HG03280 (cell line): ENCODE data around the gene HES1.
"Not testable (repeated sequence)": the region's sequence is repeated elsewhere in the genome, so short reads cannot be mapped to it uniquely, and the experiment has no call there.

Experiments used
- ATAC-seq: cut with Tn5 transposase; IDR thresholded peaks from one replicate; pipeline ENCODE4 v1.9.1; 2021; ENCODE audit warnings: mild to moderate bottlenecking, moderate library complexity; ENCODE audit not compliant: unreplicated experiment

Gene HES1

DNA sequence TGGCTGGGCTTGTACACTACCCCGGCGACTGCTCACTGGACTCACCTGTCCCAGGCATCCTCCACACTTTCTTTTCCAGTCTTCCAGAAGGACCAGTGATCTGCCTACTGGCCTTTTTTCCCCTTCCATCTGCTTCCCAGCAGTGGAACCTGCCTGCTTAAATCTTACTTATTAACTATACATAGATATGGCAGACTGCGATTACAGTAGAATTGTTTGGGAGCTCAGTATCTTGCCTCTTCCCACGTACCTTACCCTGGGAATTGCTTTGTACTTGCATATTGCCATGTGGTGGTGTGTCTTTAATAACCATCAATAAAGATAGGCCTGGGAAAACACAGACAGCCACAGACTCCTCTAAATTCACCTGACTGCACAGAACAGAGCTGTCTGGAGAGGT, 11.8 kb upstream of the HES1 start:
- no peak for ATAC-seq

DNA sequence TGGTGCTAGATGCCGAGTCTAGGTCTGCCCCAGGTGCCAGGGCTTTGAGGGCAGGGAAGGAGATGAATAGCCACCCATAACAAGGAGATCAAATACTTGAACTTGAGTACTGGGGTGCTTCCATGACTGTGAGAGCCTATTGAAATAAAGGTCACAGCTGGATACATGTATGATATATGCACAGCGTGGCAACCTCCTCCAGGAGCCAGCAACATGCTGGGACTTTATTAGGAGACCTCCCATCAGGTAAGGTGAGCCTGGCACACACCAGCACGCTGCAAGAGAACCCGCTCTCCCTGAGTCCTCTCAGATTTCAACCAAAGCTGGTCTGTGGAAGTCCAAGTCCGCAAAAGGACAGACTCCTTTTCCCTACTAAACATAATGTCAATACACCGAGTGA, 10.5 kb upstream of the HES1 start:
- ATAC-seq: no peak

DNA sequence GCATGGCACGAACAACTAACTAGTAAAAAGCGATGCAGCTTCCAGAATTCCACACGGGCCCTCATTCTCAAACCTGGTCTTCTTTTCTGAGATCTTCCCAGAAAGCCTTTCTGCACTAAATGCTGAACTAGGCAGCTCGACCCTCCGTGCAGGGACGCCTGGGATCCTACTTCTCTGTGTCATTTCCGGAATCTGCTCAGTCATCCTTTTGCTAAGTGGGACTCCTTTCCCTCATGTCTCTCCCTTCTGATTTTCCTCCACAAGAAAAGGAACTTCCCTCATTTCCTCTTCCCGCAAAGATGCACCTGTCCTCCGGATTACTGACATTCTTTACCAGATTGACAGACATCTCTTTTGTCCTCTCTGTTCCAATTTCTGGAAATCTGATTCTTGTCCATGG, 9.2 kb upstream of the HES1 start:
- ATAC-seq: no peak

DNA sequence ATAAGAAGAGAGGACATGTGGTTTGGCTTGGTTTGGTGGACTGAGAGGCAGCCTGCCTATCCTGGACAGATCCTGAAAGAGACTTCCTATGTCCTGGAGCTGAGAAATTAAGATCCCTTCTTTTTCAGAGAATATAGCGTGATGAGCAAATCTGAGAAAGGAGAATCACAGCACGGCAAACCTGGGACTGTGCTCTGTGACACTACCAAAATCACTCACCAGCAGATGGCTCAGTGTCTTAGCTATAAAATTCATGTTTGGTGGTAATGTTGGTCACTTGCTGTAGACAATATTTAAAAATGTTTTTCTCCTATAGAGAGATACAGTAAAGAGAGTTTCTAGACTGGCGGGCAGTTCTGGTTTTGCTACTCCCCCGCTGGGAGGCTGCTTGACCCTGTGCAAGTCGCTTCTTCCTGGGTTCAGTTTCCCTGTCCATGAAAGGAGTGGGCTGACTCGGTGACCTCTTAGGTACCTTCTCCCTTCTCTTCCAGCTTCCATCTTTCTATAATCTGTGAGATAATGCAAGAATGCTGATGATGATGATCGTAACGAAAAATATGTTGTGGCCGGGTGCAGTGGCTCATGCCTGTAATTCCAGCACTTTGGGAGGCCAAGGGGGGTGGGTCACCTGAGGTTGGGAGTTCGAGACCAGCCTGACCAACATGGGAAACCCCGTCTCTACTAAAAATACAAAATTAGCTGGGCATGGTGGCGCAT, 7.6 kb upstream of the HES1 start:
- no peak for ATAC-seq

DNA sequence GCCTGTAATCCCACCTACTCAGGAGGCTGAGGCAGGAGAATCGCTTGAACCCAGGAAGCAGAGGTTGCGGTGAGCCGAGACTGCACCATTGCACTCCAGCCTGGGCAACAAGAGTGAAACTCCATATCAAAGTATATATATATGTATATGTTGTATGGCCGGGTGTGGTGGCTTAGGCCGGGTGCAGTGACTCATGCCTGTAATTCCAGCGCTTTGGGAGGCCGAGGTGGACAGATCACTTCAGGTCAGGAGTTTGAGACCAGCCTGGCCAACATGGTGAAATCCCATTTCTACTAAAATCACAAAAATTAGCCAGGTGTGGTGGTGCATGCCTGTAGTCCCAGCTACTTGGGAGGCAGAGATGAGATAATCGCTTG, 7.0 kb upstream of the HES1 start:
- ATAC-seq: not testable (repeated sequence)

DNA sequence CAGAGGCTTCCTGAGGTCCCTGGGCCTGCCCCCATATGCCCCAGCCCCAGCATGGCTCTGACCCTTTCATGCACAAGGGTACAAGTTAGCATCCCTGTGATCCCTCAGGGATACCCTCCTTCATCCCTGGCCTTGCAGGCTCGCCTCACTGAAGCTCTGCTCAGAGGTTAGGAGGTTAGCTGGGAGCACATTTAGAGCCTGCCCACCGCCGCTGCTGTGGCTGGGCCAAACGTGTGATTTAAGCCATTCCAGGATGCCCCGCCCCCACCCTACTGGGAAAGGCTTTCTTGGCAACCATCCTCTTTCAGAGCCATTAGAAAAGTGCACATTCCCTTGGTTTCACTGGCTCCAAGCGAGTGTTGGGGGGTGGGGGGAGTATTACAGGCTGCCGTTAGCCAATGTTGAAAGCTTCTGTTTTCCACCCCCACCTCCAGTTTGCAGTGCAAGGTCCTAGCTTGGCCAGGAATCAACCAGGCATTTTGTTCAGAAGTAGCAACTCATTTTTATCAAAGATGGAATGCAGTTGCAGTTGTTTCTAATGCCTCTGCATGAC, 6.3 kb upstream of the HES1 start:
- no peak for ATAC-seq

DNA sequence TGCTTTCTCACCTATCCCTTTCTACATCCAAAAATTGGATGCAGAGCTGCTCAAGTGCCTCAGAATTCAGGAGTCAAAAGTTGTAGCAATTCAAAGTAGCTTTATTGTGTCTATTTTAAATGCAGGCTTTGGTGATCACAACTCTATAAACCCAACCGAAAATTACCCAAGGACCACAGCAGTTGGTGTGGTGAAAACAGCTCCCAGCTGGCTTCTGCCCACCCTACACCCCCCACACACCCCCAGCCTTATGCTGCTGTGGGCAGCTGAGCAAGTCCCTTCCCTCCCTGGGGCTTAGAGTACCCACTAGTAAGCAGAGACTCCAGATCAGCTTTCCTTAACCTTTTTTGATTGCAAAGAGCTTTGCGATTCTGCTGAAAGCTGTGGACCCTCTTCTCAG, 5.8 kb upstream of the HES1 start:
- ATAC-seq: no peak

DNA sequence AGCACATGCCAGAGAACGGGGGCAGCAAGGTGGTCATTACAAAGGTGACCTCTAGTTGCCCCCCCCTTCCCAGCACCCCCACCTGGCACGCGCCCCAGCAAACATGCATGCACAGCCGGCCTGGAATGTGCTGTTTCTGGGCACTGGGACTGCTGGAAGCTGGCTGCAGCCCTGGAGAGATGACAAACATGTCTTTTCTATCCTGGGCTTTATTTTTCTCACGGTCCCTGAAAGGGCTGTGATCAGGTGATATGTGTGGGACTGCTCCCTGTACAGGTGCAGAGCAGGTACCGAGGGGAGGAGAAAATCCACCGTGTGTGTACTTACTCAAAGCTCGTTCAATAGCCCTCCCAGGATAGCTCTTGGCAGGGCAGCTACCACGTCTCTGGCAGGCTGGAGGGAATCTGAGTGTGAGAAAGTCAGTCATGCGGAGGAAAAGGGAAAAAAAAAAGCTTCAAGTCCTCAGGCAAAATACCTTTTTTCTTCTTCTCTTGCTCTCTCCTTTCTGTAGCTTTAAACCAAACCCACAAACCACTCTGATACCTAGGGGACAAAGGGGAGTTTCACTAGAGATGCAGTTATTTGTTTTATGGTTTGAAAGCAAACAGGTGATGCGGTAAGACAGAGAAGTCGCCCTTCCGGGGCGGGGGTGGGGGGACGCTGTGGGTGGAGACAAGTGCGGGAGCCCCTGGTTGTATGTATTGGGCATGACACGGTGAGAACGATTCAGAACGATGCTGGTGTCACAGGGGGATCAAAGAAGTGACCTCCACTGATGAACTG, 5.0 kb upstream of the HES1 start:
- peak; percentile 46 for ATAC-seq

DNA sequence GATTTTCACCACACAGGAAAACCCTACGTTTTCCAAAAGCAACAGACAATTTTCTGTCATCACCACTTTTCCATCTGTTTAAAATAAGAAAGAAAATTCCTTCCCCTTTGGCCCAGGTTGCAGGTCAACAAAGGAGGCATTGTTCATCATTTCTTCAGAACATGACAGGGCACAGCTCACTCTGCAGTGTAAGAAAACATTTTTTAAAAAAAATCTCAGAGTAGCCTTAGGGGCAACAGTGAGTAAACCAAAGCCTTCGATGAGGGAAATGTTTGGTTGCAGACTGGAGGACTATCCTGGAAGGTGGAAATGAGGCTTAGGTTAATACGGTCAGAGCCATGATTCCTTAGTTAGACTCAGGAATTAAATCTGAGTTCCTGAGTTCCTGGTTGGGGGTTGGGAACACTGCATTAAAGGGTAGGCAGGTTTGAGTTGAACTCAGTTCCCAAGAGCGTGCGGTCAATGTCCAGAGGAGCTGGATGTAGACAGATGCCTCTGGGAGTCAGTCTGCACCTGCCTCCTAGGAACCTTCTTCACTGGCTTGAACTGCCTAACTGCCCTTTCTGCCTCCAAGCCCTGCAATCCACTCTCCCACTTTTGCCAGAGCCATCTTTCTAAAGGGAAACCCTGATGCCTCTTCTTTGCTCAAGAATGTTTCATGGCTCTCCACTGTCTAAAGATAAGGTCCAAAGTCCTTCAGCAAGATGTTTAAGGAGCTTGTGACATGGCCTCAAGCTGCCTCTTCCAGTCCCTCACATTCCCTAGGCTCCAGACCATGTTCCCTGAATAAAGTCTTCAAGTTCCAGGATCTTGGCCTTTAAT, 3.3 kb upstream of the HES1 start:
- no peak for ATAC-seq

DNA sequence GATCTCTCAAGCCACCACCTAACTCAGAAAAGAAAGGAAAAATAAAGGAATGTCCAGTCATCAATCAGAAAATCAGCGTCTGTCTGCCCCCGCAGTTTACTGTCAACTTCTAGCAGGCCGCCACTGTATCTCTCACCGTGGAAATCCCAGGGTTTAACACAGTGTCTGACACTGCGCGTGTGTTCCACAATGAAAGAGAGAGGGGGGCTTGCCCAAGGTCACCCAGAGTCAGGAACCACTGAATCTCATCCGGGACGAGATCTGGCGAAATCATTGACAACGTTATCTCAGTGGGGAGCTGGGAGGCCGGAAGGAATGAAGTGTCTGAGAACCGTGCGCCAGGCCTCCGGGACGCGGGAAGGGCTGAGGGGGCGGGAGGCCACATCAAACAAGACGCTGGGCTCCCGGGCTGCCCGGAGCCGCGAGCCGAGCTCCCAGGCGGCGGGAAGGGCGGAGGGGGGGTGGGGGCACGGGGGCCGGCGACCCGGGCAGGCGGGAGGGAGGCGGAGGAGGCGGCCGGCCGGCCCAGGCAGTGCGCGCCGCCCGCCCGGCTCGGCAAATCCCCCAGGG, 2.2 kb upstream of the HES1 start:
- no peak for ATAC-seq

DNA sequence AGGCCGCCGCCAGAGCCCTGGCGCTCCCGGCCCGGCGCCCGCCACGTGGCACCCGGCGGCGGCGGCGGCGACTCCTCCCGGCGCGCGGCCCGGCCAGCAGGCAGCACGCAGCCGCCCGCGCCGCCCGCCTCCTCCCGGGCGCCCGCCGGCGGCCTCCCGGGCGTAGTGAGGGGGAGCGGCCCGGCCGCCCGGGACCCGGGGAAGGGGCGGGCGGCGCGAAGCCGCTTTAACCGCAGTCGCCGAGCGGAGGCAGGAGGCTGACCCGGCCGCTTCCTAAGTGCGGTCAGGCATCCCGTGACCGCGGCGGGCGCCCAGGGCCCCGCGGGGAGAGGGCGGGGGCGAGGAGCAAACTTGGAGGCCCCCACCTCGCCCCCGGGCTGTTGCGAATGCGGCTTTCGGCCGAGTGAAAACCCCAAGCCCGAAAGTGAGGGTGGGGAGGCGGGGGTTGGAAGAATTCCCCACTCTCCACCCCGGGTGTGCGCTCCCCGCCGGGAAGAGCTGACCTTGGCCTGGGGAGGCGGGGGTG, 1.7 kb upstream of the HES1 start:
- ATAC-seq: peak; percentile 18

DNA sequence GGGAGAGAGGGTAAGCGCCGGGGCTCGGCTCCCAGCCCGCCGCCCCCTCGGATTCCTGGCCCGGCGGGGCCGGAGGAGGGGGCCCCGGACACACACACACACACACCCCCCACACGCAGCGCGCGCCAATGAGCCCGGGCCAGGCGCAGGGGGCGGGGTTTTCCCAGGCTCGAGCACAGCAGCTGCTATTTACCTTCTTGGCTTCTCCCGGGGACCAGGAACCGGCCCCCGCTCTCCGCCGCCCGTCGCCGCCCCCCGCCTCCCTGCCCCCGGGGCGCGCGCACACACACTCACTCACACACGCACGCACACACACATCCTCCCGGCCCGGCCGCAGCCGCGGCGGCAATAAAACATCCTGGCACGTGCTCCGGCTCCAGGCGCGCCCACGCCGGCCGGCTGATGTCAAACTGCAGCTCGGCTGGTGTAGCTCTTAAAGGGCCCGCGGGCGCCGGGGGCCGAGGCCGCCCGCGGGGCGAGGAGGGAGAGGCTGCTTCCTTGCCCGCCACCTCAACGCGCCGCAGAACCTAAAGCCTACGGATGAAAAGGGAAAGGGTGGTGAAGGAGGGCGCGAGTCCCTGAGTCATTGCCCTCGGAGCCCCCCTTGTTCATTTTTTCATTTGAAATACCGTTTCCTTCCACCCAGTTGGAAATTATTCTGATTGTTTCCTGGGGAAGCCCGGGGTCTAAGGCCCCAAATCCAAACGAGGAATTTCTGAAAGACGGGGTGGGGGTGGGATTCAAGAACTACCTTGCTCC, 1.0 kb upstream of the HES1 start:
- peak; percentile 39 for ATAC-seq

DNA sequence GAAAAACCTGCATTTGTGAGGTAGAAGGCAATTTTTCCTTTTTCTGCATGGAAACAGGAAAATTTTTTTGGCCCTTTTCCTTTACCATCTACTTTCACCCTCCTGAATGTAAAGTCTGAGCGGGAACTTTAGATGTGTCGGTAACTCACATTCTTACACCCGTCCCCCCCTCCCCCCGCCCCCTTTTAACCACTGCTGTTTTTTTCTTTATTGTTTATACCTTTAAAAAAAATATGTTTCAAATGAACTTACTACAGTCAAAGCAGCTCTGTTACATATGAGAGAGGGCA, 487 bp upstream of the HES1 start:
- no peak for ATAC-seq

DNA sequence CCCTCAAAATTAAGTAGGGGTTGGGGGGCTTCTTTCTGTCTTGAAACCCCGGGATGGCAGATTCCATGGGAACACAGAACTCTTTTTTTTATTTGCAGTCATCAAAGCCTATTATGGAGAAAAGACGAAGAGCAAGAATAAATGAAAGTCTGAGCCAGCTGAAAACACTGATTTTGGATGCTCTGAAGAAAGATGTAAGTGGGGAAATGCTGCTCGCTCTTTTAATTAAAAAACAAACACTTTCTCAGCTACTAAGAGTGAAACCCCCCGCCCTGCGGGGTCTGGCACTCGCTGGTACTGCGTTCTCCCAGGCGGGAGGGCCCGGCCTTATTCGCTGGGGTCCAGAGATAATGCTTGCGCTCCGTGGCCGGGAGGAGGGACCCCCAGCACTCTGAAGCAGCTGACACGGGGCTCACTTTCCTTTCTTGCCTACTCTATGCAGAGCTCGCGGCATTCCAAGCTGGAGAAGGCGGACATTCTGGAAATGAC, 615 bp downstream of the HES1 start:
- no peak for ATAC-seq

DNA sequence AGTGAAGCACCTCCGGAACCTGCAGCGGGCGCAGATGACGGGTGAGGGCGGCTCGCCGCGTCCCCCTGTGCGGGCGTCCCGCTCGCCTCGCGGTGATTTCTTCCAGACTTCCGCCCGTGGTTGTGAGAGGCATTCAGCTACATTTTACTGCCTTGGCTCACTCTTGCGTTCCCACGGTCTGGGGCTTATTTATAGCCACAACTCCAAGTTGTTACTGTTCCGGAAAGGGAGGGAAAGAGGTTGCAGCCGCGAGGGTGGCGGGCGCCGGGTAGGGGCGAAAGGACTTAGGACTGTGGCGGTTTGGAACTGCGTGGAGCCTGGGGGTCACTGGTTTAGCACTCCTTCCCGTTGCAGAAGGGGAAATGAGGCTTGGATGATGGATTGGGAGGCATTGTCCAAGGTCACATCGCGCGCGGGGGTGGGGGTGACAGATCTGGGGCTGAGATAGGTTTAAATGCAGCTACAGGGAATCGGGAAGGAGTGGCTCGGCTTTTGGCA, 1.1 kb downstream of the HES1 start:
- ATAC-seq: no peak

DNA sequence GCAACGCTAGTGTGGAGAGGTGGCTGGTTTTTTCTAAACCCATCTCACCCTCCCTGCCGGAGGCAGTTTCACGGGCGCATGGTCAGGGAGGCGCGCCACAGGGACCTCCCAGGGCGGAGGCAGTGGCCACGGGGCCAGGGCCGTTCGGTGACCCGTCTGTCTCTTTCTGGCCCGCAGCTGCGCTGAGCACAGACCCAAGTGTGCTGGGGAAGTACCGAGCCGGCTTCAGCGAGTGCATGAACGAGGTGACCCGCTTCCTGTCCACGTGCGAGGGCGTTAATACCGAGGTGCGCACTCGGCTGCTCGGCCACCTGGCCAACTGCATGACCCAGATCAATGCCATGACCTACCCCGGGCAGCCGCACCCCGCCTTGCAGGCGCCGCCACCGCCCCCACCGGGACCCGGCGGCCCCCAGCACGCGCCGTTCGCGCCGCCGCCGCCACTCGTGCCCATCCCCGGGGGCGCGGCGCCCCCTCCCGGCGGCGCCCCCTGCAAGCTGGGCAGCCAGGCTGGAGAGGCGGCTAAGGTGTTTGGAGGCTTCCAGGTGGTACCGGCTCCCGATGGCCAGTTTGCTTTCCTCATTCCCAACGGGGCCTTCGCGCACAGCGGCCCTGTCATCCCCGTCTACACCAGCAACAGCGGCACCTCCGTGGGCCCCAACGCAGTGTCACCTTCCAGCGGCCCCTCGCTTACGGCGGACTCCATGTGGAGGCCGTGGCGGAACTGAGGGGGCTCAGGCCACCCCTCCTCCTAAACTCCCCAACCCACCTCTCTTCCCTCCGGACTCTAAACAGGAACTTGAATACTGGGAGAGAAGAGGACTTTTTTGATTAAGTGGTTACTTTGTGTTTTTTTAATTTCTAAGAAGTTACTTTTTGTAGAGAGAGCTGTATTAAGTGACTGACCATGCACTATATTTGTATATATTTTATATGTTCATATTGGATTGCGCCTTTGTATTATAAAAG, 1.8 kb downstream of the HES1 start:
- peak; percentile 40 for ATAC-seq

DNA sequence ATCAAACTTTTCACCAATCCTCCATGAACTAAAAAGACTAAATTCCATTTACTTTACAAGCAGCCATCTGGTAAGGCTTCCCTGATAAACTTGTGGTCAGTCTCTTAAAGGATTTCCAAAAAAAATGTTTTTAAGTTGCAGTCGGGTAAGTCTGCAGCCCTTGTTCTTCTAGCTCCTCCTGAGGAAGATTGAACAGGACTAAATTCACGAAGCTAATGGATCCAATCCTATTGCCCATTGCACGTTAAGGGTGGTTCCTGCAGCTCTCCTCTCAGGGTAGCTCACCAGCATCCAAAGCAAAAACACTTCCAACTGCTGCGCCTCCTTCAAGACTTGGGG, 2.8 kb downstream of the HES1 start:
- ATAC-seq: no peak

DNA sequence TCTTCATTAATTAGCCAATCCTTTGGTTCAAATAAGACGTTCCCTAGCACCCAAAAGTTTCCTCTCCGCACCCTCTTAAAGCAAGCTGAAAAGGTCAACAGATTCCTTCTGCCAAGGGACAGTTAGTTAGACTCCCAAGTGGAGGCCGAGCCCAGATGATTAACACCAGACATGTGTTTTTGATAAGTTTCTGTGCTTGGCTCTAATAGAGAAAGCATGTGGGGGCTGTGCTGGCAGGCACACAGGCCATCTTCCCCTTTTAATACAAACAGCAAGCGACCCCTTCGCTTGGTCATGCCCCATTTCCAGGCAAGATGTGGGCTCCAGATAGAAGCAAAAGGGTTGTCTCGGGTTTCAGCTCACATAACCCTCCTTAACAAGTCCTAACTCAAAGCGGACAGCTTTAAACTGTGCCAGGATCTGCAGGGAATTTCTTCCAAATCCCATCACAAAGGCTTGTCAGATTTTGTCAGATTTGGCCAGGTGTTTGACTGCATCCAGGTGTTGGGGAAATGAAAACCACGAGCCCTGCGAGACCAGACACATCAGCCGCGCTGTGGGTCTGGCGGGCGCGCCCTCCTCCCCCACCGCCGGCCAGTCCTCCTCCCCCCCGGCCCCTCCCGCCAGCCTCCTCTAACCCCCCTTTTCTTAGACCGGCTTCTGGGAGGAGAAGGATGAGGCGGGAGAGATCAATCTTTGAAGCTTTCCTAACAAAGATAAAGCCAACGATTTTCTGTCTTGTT, 3.3 kb downstream of the HES1 start:
- ATAC-seq: no peak
